Renal pelvis (tissue), 4 donors: ENCODE data around the gene MMP25. TPM values are rescaled to one million over a fixed set of nuclear protein-coding genes. Genes with fewer than 3 reads are reported as not detected.

Source experiments
- DNase-seq: peaks from one replicate; pipeline ENCODE4 v3.0.0-alpha.2; 2013
- polyA plus RNA-seq, 3 donors: library from polyadenylated mRNA; unstranded; fragments of 120-200 nt; gene quantifications; one replicate each; pipeline ENCODE4 v1.2.1, GENCODE V29; 2013; ENCODE audit not compliant: insufficient read length in 3 of 3

MMP25 gene
- polyA plus RNA-seq, 3 donors: 1.4 to 1.6 (median 1.5) TPM

DNA sequence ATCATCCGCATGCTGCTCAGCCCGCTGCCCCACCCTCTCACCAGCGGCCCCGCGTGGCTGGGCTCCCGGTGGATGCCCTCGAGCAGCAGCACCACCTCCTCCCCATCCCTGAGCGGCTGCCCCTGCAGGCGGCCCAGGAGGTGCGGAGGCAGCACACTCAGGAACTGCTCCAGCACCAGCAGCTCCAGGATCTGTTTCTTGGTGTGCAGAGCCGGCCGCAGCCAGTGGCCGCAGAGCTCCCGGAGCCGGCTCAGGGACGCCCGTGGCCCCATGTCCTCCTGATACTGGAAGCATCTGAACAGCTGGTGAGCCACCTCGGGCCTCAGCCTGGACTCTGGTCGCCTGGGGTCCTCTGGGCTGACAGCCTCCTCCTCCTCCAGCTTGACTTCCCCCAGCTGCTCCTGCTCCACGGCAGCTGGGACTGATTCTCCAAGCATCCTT is 46.2 kb downstream of the MMP25 start:
- DNase-seq: no peak

DNA sequence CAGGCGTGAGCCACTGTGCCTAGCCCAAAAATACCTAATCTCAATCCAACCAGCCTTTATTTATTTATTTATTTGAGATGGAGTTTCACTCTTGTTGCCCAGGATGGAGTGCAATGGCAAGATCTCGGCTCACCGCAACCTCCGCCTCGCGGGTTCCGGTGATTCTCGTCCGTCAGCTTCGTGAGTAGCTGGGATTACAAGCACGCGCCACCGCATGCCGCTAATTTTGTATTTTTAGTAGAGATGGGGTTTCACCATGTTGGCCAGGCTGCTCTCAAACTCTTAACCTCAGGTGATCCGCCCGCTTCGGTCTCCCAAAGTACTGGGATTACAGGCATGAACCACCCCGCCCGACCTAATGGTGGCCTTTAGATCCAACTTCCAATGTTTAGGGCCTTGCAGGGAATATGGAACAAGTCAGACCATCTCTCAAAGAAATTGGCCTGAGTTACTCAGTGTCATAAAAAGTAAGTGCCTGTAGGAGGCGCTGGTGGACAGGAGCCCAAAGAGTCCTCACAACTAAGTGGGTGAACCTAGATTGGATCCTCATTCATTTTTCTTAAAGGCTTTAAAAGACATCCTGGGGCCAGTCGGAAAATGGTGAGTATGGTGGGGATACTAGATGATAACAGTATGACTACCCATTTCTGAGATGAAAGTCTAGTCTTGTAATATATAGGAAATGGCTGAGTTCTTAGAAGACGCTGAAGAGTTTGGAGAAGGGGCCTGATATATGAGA is 48.1 kb downstream of the MMP25 start:
- no peak for DNase-seq

DNA sequence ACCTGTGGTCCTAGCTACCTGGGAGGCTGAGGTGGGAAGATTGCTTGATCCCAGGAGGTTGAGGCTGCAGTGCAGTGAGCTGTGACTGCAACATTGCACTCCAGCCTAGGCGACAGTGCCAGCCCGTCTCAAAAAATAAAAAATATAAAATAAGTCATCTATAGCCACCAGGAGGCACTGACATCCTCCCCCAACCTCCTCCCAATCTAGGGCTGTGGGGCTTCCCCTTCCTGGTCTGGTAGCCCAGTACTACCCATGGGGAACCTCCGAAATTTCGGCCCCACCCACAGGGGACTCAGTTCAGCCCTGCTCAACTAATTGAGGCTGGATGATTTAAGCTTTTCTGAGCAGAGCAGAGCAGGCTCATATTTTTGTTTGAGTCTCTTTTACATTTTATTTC is 49.5 kb downstream of the MMP25 start:
- DNase-seq: no peak

DNA sequence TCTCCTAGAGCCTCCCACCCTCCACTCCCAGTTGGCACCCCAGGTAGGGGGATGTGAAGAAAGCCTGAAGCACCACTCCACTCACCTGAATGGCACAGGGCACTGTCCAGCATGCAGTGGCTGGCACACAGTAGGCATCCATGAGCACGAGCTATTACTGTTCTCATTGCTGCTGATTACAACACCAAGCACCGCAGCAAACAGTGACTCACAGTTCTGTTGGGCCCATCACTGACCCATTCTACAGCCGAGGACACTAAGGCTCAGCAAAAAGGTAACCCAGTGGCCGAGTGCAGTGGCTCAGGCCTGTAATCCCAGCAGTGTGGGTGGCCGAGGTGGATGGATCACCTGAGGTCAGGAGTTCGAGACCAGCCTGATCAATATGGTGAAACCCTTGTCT is 50.0 kb downstream of the MMP25 start:
- no peak for DNase-seq

DNA sequence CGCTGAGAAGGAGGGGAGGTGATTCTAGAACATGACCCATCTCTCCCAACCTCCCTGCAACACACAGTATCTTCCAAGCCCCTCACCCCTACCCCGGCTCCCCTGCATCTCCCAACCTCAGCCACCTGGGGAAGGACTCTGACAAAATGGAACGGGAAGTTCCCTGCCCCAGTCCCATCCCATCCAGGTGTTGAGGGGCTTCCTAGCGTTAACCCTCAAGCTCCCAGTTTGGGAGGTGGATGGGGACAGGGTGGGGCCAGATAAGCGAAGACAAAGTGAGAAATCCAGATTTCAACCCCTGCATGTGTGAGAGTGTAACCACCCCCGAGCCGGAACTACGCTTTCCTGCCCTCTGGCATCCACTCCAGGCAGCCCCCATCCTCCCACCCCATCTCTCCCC is 50.9 kb downstream of the MMP25 start:
- no peak for DNase-seq

DNA sequence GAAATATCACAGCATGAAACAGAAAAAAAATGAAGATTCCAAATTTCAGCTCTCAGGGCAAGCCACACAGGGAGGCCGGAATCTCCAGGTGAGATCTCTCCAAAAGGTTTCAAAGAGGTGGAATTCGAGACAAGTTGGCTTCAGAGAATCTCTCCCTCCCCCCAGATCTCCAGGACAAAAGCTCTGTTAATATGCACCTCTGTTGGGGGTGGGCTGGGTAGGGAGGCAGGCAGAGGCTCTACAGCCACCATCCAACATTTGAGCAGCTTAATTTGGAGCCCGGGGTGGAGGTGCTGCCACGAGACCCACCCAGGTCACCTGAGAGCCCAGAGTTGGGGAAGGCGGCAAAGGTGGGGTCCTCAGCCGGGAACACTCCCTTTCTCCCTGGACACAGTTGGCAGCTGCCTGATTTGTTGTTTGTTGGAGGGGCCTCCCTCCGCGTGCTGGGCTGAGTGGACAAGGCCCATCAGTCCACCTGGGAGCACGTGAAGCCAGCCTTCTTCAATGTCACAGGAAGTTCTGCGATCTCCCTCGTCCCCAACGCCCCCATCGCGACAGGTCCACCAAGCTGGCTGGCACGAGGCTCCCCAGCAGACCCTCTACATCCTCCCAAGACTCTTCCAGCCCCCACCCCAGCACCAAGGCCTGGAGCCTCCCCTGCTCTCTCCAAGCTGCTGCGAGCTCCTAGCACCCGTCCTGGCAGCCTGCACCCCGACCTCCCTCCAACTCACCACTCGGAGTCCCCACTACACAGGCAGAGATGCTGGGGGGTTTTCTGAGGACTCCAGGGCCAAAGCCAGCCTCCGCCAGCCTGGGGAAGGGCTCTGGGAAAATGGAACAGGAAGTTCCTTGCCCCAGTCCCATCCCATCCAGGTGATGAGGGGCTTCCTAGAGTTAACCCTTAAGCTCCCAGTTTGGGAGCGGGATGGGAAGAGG is 52.4 kb downstream of the MMP25 start, which contains the start of gene ZSCAN10:
Gene ZSCAN10, minus strand, starts transcription at position 836 of the 936 bp plus-strand sequence. CDS start 6,357 bp downstream, outside the sequence.
- no peak for DNase-seq

DNA sequence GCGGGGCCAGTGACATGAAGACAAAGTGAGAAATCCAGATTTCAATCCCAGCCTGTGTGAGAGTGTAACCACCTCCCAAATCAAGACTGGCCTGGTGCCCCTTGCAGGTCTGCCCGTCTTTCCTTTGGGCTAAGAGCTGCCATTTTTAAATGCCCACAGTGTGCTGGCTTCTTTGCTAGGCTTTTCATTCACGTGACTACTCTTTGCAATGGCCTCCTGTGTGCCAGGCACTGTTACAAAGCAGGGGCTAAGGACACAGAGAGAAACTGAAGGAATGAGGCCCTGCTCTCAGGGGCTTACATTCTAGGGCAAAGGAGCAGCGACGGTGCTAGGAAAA is 53.0 kb downstream of the MMP25 start:
- no peak for DNase-seq

DNA sequence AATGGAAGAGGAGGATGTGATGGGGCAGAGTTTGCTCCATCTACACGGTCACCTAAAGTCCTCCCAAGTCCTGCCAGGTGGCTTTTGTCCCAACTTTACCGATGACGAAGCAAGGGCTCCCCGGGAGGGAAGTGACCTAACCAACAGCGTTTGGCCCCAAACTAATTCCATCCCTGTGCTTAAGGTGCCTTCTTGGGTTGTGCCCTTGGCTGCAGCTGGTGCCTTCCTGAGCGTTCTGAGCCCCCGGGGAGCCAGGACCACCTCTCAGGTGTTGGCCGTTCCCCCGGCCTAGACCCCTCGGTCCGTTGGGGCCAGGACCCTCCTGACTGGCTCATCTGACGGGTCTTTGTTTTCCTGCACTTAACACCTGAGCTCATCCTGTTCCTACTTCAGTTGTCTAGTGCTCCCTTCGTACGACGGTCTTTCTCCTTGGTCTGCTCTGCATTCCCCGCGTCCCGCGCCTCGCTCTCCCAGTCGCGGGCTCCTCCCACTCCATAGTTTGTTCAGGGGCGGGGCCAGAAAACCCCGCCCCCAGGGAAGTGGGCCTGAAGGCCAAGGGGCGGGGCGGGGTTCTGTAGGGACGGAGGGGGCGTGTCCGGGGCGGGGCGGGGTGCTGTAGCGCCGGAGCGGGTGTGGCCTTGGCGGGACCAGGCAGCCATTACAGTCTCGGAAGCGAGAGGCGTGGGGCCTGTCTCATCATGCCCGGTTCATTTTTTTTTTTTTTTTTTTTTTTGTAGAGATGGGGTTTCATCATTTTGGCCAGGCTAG is 53.6 kb downstream of the MMP25 start:
- peak; percentile 82 for DNase-seq

DNA sequence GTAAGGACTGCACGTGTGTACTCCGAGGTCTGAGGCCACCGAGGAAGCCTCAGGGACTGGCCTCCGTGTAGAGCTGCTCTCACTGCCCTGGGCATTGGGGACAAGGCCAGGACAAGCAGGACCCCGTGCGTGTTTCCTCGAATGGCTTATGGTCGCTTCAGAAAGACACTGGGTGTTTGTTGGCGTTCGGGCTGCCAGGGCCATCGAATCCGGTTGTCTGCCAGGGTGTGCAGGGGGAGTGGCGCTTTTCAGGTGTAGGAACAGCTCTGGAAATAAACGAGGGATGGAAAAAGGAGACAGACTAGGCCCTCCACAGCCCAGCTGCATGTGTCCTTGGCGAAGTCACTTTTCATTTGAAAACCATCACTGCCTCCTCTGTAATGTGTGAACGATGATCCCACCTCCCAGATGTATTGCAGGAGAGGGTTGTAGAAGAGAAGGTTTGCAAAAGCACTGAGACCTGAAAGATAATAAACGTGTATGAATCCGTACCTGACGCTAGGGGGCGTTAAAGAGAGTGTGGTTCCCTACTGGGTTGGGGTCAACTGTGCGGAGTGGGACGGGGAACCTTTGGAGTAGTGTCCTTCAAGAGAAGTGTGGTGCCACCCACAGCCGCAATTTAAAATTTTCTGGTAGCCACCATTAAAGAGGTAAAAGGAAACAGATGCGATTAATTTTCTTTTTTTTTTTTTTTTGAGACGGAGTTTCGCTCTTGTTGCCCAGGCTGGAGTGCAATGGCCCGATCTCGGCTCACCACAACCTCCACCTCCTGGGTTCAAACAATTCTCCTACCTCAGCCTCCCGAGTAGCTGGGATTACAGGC is 54.9 kb downstream of the MMP25 start:
- DNase-seq: no peak

DNA sequence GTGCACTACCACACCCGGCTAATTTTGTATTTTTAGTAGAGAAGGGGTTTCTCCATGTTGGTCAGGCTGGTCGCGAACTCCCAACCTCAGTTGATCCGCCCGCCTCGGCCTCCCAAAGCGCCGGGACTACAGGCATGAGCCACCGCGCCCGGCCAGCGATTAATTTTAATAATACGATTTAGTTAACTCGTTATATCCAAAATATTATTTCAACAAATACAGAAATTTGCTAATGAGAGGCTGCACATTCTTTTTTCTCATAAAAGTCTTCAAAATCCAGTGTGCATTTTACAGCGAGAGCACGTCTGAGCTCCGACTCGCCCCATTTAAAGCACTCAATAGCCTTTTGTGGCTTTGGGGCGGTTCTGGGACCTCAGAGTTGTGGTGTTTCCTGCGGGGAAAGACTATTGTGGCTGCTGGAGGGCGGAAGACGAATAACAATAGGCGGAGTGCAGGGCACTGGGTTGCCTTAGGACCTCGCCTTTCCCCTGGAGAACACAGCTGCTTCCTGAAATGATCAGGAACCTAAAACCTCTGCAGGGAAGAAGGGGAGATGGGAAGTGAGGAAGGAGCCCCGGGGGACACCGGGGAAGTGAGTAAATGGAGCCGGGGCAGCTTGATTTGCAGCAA is 55.6 kb downstream of the MMP25 start:
- no peak for DNase-seq

DNA sequence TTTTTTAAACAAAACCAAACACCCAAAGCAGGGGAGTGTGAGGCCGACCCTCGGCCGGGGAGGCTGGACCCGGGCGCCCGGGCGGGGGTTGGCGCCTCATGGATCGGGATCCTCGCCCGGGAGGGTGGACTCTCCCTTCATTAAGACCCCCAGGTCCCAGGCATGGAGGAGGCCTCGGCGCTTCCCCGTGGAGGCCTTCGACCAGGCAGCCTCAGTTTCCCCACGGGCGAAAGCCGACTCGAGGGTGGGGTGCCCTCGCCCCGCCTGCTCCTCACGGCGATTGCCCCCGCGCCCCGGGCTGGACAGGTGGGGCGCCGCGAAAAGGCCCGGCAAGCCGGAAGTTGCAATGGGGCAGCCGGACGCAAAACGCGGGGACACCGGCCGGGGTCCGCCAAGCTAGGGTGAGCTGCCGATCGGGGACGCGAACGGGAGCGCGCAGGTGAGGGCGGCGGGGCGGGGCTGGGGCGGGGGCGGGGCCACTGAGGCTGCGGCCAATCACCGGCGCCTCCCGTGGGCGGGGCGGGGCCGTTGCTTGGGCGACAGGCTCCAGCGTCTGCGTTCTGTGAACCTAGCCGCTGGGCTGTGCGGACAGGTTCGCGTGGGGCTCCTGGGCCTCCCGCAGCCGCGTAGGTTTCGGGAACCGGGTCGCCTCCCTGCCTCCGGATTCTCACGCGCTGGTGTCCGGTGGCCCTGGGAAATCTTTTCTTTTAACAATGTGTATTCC is 60.0 kb downstream of the MMP25 start:
- DNase-seq: peak; percentile 90

Other genes starting within 250 kb of the MMP25 start
- not detected for gene PRSS41, start 248.1 kb upstream of the MMP25 start, polyA plus RNA-seq
- gene PRSS21, start 229.3 kb upstream of the MMP25 start, polyA plus RNA-seq: under 1 TPM in 1 of 3 donors, not detected in 2; 0.38 TPM
- under 1 TPM; 0.21 to 0.84 (median 0.43) TPM for gene ZG16B, start 216.3 kb upstream of the MMP25 start, polyA plus RNA-seq
- gene PRSS22, start 188.4 kb upstream of the MMP25 start, polyA plus RNA-seq: 10 to 100 TPM in 1 of 3 donors, 1 to 10 TPM in 2; 8.8 to 13.1 (median 9.2) TPM
- 10 to 100 TPM; 26.6 to 33.2 (median 29.5) TPM for gene FLYWCH2, start 163.3 kb upstream of the MMP25 start, polyA plus RNA-seq
- gene FLYWCH1, start 134.6 kb upstream of the MMP25 start, polyA plus RNA-seq: 10 to 100 TPM; 27.8 to 38.9 (median 32.4) TPM
- 1 to 10 TPM; 2.5 to 3.6 (median 3.5) TPM for gene KREMEN2, start 82.3 kb upstream of the MMP25 start, polyA plus RNA-seq
- 10 to 100 TPM in 2 of 3 donors, 1 to 10 TPM in 1; 9.9 to 12.5 (median 12.4) TPM for gene PAQR4, start 77.2 kb upstream of the MMP25 start, polyA plus RNA-seq
- gene PKMYT1, start 66.1 kb upstream of the MMP25 start, polyA plus RNA-seq: 10 to 100 TPM; 15.0 to 23.1 (median 22.8) TPM
- gene CLDN9, start 33.6 kb upstream of the MMP25 start, polyA plus RNA-seq: 1 to 10 TPM; 2.8 to 3.4 (median 3.1) TPM
- gene CLDN6, start 28.4 kb upstream of the MMP25 start, polyA plus RNA-seq: 10 to 100 TPM; 36.5 to 44.7 (median 38.9) TPM
- 10 to 100 TPM; 12.7 to 15.3 (median 14.2) TPM for gene TNFRSF12A, start 26.2 kb upstream of the MMP25 start, polyA plus RNA-seq
- gene HCFC1R1, start 22.6 kb upstream of the MMP25 start, polyA plus RNA-seq: 10 to 100 TPM; 69.1 to 76.5 (median 71.3) TPM
- gene THOC6, start 22.5 kb upstream of the MMP25 start, polyA plus RNA-seq: 10 to 100 TPM; 31.8 to 36.4 (median 35.8) TPM
- 1 to 10 TPM; 2.5 to 3.9 (median 3.6) TPM for gene BICDL2, start 9.6 kb upstream of the MMP25 start, polyA plus RNA-seq
- gene IL32, start 19.1 kb downstream of the MMP25 start, polyA plus RNA-seq: 10 to 100 TPM; 30.4 to 39.9 (median 34.9) TPM
- under 1 TPM; 0.10 to 0.30 (median 0.10) TPM for gene ZSCAN10, start 52.7 kb downstream of the MMP25 start, polyA plus RNA-seq
- gene ZNF205, start 66.0 kb downstream of the MMP25 start, polyA plus RNA-seq: 10 to 100 TPM; 16.2 to 20.3 (median 20.2) TPM
- gene ZNF213, start 88.5 kb downstream of the MMP25 start, polyA plus RNA-seq: 10 to 100 TPM; 14.1 to 18.2 (median 16.2) TPM
- not detected for gene OR1F1, start 141.6 kb downstream of the MMP25 start, polyA plus RNA-seq
- gene ZNF200, start 188.6 kb downstream of the MMP25 start, polyA plus RNA-seq: 10 to 100 TPM; 11.5 to 15.0 (median 13.4) TPM
- under 1 TPM; 0.20 to 0.38 (median 0.33) TPM for gene MEFV, start 210.1 kb downstream of the MMP25 start, polyA plus RNA-seq
- 10 to 100 TPM; 49.3 to 51.4 (median 49.4) TPM for gene ZNF263, start 236.9 kb downstream of the MMP25 start, polyA plus RNA-seq